HG03378 (cell line): ENCODE results near the gene GIPC1.
"Not testable (repeated sequence)": the region's sequence is repeated elsewhere in the genome, so short reads cannot be mapped to it uniquely, and the experiment has no call there.

ENCODE experiments used
- ATAC-seq: cut with Tn5 transposase; IDR thresholded peaks from one replicate; pipeline ENCODE4 v1.9.1; 2021; ENCODE audit warnings: mild to moderate bottlenecking, moderate library complexity; ENCODE audit not compliant: unreplicated experiment

The GIPC1 gene

DNA sequence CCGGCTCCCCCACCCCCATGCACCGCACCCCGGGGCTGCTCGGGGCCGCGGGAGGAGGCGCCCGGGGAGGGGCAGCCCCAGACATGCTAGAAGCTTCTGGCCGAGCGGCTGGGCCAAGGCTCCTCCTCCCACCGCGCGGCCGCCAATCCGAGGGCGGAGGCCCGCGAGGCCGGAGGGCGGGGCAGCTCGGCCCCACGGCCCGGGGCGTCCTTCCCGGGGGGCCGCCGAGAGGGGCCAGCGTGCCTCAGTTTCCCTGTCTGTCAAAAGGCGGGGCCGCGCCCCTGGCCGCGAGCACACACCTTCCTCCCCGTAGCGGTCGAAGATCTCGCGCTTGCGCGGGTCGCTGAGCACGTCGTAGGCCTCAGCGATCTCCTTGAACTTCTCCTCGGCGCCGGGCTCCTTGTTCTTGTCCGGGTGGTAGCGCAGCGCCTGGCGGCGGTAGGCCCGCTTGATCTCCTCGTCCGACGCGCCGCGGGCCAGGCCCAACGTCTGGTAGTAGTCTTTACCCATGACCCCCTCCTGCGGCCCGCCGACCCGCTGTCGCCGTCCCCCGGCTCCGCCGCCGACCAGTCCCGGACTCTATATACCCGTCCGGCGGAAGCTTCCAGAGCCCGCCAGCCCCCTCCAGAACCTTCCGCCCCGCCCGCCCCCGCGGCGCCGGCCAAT, 22.0 kb upstream of the GIPC1 start, which contains the start of gene DNAJB1:
Gene DNAJB1 (minus strand): TSS at position 558 of the 666 bp plus-strand sequence. CDS start 48 bp downstream, at position 510.
- peak; percentile 41 for ATAC-seq

DNA sequence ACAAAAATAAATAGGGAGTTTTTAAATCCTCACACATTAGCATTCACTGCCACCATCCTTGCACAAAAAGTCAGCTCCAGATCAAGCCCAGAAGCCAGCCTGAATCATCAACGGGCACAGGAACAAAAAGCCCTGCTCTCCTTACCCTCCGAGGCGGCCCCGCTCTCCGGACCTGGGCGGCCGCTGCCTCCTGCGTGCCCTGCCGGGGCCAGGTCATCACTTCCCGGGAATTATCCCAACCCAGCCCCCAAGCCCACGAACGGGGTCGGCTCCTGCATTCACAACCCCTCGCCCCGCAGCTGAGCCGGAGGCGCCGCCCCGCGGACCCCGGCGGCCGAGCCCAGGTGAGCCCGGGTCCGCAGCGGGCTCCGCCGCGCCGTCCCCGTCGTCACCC, 21.5 kb upstream of the GIPC1 start:
- no peak for ATAC-seq

DNA sequence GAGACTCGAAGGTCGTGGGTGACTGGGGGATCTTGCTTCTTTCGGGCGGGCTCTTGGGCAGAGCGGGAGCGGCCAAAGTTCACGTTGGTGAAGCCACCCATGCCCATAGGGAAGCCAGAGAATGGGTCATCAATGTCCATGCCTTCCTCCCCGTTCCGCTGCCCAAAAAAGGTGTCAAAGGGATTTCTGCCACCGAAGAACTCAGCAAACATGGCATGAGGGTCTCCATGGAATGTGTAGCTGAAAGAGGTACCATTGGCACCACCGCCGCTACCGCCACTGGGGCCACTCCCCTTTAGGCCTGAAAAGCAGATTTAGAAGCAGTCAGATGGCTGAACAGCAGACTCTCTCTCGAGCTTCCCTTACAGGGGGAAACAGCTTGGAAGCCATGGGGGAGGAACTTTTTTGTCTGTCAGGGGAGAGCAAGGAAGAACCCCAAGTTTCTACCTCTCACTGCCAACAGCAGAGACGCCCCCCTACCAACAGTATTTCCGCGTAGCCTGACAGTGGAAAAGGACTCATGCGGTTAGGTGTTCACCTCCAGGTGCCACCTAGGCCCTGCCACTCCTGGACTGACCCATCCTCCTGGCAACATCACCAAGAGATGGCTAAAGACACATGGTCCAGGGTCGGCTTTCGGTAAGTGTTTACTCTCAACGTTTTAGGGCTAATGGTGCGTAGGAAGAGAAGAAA, 21.0 kb upstream of the GIPC1 start:
- no peak for ATAC-seq

DNA sequence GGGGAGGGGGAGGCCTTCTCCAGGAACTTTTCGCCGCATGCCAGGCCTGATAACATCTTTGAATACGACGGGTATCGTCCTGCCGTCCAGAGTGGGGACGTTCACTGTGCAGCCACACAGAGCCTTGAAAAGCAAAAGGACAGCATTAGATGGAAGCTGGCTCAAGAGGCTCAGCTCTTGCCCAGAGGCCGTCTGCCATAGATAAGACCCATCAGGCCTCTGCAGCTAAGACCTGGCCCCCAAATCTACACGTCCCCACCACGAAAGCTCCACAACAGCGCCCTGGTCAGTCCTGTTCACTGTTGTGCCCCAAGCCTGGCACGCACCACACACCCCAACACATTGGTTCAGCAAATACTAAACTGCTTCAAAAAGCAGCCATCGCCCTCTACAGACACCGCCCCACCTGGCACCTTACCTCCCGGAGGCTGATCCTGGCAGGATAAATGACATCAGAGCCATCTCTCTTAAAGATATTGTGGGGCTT, 20.2 kb upstream of the GIPC1 start:
- ATAC-seq: no peak

DNA sequence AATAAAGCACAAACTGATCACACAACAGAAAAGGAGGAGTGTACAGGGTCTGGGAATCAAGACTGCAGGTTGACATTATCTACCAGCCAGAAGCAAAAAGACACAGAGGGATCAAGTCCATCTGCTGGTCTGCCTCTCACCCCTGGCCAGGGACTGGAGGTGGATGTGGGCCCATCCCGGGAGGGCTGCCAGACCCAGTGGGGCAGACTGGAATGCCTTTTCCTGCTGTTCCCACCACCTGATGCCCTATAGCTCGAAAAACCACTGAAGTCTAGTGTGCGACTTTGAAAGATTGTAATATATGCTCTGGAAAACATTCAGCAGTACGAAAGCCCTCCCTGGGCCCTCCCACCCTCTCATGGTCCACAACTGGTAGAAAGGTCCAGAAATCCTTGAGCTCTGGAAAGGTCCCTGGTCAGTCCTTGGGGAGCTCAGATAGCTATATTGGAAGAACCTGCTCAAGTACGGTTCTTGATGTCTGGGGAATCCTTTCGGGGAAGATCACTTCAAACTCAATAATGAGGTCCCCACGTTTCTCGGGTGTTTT, 19.6 kb upstream of the GIPC1 start:
- ATAC-seq: no peak

DNA sequence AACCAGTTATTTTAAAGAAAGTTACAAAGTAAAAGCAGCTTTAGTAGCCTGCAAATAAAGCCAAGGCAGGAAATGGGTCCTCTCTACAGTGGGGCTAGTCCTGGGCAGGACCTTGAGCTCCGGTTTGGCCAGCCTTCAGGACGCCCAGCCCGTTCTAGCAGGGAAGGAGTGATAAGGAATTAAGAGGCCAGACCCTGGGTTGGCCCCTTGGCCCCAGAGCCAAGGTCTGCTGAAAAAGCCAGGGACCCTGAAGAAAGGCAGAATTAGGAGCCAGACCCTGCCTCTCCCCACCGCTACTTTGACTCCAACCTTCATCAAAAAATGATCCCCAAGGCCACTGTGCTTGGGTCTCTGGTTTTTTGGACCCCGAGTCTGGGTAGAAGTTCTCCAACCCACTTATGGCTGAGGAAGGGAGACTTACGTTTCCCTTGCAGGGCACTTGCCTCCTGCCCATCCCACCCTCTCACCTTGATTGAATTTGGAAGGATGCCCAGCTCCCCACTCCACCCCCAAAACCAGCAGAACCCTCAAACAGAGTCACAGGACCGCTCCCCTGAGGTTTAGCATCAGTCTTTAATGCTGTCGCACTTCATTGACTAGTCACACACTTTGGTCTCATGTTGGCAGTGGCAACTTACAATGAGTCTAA, 18.4 kb upstream of the GIPC1 start:
- no peak for ATAC-seq

DNA sequence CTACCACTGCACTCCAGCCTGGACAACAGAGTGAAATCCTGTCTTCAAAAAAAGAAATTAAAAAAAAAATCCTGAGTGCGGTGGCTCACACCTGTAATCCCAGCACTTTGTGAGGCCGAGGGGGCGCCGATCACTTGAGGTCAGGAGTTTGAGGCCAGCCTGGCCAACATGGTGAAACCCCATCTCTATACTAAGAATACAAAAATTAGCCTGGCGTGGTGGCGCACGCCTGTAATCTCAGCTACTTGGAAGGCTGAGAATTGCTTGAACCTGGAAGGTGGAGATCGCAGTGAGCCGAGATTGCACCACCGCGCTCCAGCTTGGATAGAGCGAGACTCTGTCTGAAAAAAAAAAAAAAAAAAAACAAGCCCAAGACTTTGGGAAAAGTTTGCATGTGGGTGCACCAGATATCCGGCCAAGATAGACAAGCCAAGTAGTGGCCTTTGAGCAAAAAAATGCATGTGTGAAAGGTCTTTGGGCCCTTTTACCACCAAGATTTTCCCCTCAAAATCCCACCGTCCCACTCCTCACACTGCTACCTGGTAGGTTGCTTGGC, 16.6 kb upstream of the GIPC1 start:
- no peak for ATAC-seq

GRCh38 chr19:14511229-14511593, 15.3 kb upstream of the GIPC1 start:
- no peak for ATAC-seq

DNA sequence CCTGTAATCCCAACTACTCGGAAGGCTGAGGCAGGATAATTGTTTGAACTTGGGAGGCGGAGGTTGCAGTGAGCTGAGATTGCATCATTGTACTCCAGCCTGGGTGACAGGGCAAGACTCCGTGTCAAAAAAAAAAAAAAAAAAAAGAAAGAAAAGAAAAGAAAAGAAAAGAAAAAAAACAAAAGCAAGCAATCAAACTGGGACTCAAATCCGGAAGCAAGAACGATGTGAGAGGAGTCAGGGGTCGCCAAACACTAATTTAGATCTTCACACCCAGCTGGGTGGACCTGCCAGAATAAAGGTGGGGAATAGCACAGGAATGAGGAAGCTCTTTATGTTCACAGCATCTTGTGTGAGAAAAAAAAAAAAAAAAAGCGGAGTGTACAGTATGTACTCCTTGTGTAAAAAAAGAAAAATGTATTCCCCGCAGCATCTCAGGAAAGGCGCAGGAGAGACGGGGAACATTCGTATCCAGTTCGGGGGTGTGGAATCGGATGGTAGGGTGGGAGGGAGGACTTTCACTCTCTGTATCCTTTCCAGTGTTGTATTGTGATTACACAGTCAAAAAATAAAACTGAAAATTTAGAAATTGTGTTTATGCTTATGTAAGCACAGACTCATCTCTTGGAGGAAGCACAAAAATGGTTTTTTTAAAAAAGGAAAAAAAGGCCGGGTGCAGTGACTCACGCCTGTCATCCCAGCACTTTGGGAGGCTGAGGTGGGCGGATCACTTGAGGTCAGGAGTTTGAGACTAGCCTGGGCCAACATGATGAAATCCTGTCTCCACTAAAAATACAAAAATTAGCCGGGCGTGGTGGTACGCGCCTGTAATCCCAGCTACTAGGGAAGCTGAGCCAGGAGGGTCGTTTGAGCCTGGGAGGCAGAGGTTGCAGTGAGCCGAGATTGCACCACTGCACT, 14.6 kb upstream of the GIPC1 start:
- ATAC-seq: no peak

DNA sequence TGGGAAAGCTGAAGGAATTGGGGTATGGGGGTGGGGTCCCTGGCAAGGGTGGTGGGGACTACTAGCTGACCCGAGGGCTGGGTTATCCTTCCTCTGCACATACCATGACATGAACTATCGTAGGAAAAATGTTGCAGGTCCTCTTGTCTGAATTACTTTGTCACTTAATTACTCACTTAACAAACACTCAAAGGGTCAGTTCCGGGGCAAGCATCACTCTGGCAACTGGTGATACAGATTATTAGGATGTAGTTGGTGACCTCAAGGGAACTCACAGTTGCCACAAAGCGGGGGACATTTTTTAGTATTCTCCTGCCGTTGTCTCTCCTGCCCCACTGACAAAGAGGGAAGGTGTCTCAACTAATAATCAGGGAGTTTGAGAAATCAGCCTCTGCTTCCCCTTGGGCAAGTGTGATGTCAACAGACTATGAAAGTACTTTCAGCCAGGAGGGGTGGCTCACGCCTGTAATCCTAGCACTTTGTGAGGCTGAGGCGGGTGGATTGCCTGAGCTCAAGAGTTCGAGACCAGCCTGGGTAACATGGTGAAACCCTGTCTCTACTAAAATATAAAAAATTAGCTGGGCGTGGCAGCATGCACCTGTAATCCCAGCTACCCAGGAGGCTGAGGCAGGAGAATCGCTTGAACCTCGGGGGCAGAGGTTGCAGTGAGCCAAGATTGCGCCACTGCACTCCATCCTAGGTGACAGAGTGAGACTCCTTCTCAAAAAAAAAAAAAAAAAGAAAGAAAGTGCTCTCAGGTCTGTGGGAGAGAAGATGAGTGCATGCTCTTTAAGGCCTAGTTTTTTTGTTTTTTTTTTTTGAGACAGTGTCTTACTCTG, 12.0 kb upstream of the GIPC1 start:
- no peak for ATAC-seq

DNA sequence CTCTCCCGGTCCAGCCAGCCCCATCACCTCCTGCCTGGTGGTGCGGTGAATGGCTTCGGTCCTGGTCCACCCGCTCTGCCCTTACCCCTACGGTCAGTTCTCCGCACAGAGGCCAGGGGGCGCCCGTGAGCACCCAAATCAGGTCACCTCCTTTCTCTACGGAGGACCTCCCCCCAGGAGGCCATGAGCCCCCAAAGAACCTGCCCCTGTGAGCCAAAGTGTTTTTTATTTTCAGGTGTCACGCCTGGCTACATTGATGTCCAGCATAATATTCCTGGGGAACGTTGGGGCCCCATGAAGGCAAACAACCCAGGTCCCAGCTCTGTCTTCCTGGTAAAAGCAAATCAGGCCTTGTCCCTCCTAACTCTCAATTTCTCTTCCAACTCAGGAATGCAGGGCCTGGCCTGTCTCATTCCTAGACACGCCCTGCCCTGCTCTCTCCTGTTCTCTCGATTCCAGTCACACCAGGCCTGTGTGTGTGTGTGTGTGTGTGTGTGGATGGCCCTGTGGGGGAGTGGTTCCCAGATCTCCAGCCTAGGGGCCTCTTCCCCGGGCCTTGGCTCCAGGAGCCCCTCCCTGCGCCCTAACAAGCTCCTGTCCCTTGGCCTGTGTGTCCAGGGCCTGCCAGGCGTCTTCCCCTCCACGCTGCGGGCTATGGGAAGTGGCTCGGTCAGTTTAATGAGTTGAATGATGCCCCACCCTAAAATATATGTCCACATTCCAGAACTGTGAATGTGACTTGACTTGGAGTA, 9.7 kb upstream of the GIPC1 start:
- no peak for ATAC-seq

- ATAC-seq: not testable (repeated sequence)
Observed at GRCh38 chr19:14504575-14504974, 8.6 kb upstream of the GIPC1 start.

GRCh38 chr19:14503285-14503684, 7.4 kb upstream of the GIPC1 start:
- ATAC-seq: no peak

GRCh38 chr19:14502334-14503092, 6.6 kb upstream of the GIPC1 start:
- no peak for ATAC-seq

- ATAC-seq: no peak
Observed at GRCh38 chr19:14497228-14497921, 1.4 kb upstream of the GIPC1 start.

DNA sequence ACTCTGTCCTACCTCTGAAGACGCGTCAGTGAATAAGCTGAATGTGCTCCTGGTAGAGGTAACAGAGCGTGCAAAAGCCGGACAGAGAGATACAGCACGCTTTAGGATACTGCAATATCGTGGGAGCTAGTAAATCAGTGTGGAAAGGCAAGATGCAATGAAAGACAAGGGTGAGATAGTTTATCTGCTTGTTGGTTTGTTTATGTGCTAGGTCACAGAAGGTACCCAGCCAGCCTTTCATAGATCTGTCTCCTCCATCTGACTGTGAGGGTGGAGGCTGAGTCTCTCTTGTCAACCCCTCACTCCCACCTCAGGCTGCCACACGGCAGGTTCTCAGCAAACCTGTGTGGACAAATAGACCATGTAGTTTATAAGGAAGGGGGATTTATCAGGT, 904 bp upstream of the GIPC1 start:
- ATAC-seq: no peak

DNA sequence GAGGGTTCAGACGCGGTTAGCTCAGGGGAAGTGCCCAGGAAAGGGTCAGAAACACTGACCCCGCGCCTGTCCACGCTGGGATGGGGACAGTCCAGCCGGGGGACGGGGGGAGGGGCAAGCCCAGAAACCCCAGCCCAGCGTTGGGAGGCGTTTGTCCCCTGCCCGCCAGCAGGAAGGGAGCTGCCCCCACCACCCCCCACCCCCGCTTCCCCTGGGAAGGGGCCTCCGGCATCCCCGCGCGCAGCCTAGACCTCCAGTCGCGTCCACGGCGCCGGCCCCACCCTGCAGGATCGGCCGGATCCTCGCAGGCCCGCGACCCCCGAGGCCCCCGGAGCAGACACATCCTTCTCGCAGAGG, 277 bp downstream of the GIPC1 start:
- no peak for ATAC-seq
